Adipocyte (in vitro differentiated cells): Measurements from ENCODE around the gene CHST2.

Experiments
- DNase-seq: peaks from one replicate; pipeline ENCODE4 v3.0.0-alpha.2; 2015; ENCODE audit warnings: low read depth
- H3K27me3 ChIP-seq: replicated peaks from 2 replicates; pipeline ENCODE4 v1.7.0; 2013; ENCODE audit warnings: mild to moderate bottlenecking, low read length, moderate library complexity; ENCODE audit not compliant: control insufficient read depth, insufficient read depth
- H3K36me3 ChIP-seq: 2 replicates; pipeline ENCODE4 v1.7.0; 2013; ENCODE audit warnings: low read length, mild to moderate bottlenecking, moderate library complexity; ENCODE audit not compliant: control insufficient read depth, insufficient read depth, severe bottlenecking
- H3K4me1 ChIP-seq: 2 replicates; pipeline ENCODE4 v1.7.0; 2013; ENCODE audit warnings: mild to moderate bottlenecking, low read length, moderate library complexity; ENCODE audit not compliant: control insufficient read depth, insufficient read depth
- H3K4me3 ChIP-seq: 2 replicates; pipeline ENCODE4 v1.7.0; 2013; ENCODE audit warnings: mild to moderate bottlenecking, low read length, moderate library complexity
- H3K9ac ChIP-seq: 2 replicates; pipeline ENCODE4 v1.7.0; 2013; ENCODE audit warnings: mild to moderate bottlenecking, low read length, moderate library complexity
- H3K9me3 ChIP-seq: 2 replicates; pipeline ENCODE4 v1.7.0; 2013; ENCODE audit warnings: mild to moderate bottlenecking, low read length, moderate library complexity; ENCODE audit not compliant: control insufficient read depth

Gene CHST2

GRCh38 chr3:143122608-143123352, 3.2 kb downstream of the CHST2 start:
- H3K9ac ChIP-seq: peak overlapping the region; percentile 47
- peaks cover 36% of the 10 kb centered on the region for H3K4me1 ChIP-seq
- no peak for DNase-seq

DNA sequence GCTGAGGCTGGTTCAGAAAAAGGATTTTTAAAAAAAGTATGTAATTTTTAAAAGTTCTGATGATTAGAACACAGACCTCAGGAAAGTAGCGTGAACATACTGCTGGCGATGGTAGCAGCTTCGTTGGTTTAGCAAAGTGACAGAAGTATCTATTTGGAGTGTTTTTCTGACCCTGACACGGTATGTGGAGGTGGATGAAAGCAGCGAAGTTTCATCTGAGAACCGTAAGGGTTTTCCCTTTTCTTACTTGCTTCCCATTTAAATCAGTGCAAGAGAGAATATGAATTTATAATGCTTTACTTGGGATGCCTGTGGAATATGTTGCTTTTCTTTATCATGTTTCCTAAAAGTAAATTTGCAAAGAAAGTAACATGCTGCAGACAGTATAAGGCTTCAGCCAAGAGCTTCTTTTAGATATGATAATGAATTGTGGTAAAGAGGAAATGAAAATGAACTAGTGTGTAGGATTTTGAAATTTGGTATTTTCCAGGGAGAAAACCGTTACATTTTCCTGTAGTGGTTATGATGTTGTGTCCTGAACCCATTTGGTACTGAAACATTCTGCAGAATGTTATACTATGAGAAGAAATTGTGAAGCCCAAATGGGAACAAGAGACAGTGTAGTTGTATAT, 3.9 kb downstream of the CHST2 start:
- H3K4me1 ChIP-seq: peaks cover 36% of the 10 kb centered on the region
- H3K9ac ChIP-seq: peak overlapping the region; percentile 37
- peaks cover 13% of the 10 kb centered on the region for H3K36me3 ChIP-seq
- H3K4me3 ChIP-seq: peak overlapping the region; percentile 35
- H3K9me3 ChIP-seq: no peaks in the 10 kb centered on the region
- no peaks in the 10 kb centered on the region for H3K27me3 ChIP-seq
- no peak for DNase-seq

More at GRCh38 chr3:143122608-143123352, 3.2 kb downstream of the CHST2 start:
- Histone ChIP-seq H3K4me3 (peak overlapping the region; percentile 95), H3K27me3 (no peaks in the 10 kb centered on the region), H3K9me3 (no peaks in the 10 kb centered on the region), H3K36me3 (peaks cover 13% of the 10 kb centered on the region)

DNA sequence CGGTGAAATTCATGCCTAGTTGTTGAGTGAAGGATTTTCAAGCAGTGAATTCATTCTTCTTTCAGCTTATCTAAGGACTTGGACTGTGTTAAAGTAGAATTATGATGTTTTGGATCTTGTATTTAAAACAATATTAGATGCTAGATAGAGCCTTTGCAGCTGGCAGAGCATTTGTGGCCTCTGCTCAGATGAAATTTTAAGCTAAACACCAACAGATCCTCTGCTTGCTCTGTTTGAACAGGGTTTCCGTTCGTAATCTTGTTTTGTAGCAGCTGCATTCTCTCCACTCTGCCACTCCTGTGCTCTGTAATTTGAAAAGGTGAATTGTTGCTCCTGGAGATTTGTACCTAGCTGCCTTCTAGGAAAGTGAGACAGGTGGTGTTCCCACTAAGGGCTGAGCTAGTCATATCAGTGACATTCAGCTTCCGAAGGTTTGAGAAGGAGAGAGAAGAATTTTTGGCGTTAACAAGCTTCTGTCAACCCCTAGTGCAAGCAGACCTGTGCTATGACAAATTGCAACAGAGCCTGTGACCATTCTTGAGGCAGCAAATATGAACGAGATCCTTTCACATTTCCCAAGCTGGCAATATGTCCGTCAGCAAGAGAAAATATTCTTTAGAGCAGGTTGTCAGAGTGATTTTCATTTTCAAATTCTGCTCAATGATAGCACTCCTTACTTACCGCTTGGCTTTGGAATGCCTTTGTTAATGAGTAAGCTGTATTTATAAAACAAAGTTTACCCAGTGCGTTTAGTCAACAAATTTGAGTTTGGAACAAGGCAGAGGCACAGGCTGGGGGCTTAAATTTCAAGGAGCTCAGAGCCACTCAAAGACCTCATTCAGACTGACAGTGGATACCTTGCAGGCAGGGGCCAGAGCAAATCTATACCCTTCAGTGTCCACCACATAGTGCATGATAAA, 5.3 kb downstream of the CHST2 start:
- H3K9me3 ChIP-seq: no peaks in the 10 kb centered on the region
- peaks cover 33% of the 10 kb centered on the region for H3K4me1 ChIP-seq
- H3K27me3 ChIP-seq: no peaks in the 10 kb centered on the region
- DNase-seq: no peak
- no peak overlapping the region for H3K9ac ChIP-seq
- H3K36me3 ChIP-seq: peaks cover 13% of the 10 kb centered on the region
- H3K4me3 ChIP-seq: peak overlapping the region; percentile 36

DNA sequence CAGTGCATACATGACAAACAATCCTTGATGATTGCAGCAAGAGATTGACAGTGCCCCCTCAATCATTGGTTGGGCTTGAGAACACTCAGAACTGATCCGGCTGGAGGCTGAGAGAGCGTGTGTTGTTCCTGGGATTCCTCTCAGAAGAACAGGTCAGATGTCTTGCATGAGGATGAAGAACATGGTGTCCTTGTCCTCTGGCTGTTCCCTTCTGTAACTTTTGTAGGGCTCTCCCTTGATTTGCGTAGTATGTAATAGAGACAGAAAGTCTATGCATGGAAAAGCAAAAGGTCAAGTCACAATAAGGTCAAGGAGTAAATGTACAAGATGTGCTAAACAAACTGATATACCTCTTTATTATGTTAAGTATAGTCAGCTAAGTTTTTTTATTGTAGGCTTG, 8.2 kb downstream of the CHST2 start:
- no peak for DNase-seq
- no peak overlapping the region for H3K9ac ChIP-seq
- H3K27me3 ChIP-seq: no peaks in the 10 kb centered on the region
- H3K4me3 ChIP-seq: no peak overlapping the region
- H3K9me3 ChIP-seq: no peaks in the 10 kb centered on the region
- peaks cover 17% of the 10 kb centered on the region for H3K4me1 ChIP-seq
- H3K36me3 ChIP-seq: no peaks in the 10 kb centered on the region

- no peak overlapping the region for H3K9ac ChIP-seq
- no peaks in the 10 kb centered on the region for H3K36me3 ChIP-seq
- no peaks in the 10 kb centered on the region for H3K27me3 ChIP-seq
- no peak overlapping the region for H3K4me3 ChIP-seq
- DNase-seq: no peak
- peaks cover 14% of the 10 kb centered on the region for H3K4me1 ChIP-seq
- no peaks in the 10 kb centered on the region for H3K9me3 ChIP-seq
These were observed 8.8 kb downstream of the CHST2 start for GRCh38 chr3:143128227-143128955.

DNA sequence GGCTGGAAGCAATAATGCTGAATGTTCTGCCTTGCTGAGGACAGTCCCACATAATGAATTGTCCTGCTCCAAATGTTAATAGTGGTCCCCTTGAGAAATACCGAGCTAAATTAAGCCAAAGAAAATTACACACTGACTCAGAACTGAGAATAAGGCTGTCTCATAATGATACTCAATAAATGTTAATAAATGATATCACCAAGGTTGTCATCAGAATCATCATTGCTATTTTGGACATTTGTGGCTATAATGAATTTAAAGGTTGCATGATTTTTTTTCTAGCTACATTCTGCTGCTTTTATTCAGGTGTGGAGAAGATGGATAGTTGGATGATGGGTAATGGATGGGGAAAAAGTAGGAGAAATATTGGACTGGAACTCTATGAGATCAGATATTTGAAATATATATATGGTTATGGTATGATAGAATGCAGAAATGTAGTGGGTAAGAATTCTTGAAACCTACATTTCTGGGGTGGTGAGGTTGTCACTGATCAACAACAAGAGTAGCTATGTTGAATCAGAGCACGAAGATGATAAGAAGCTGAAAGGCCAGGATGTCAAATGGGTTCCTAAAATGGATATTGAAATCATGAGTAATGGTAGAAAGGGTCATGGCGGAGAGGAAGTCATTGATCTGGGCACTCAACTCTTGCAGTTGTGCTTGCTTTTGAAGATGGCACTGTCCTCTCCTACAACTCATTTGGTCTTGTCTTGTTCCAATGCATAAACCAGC, 12.8 kb downstream of the CHST2 start:
- Histone ChIP-seq H3K4me3 (no peak overlapping the region), H3K4me1 (peaks cover 15% of the 10 kb centered on the region), H3K9ac (no peak overlapping the region), H3K27me3 (no peaks in the 10 kb centered on the region), H3K36me3 (no peaks in the 10 kb centered on the region), H3K9me3 (no peaks in the 10 kb centered on the region)
- DNase-seq: no peak

- Histone ChIP-seq H3K27me3 (no peaks in the 10 kb centered on the region), H3K4me3 (no peak overlapping the region), H3K9me3 (no peaks in the 10 kb centered on the region), H3K36me3 (no peaks in the 10 kb centered on the region), H3K4me1 (peaks cover 15% of the 10 kb centered on the region), H3K9ac (peak overlapping the region; percentile 16)
- no peak for DNase-seq
These were observed 14.9 kb downstream of the CHST2 start for GRCh38 chr3:143134471-143134870.

DNA sequence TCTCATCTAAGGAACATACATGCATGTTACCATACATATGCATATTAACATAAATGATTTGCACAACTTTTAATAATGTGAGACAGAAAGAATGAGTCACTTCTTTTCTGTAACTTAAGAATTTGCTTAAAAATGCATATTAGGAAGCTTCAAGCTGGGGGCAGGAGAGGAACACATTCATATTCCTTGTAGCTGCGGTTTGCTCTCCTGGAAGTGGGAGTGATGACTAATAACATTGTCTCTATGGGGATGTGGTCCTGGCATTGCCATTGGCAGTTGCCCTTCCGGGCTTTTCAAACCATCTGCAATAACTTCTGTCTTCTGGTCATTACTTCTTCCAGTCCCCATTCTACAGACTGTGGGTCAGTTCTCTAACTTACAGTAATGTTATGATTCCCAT, 15.6 kb downstream of the CHST2 start:
- DNase-seq: peak; percentile 93
- Histone ChIP-seq H3K36me3 (no peaks in the 10 kb centered on the region), H3K27me3 (no peaks in the 10 kb centered on the region), H3K4me1 (peaks cover 15% of the 10 kb centered on the region), H3K9me3 (no peaks in the 10 kb centered on the region), H3K4me3 (no peak overlapping the region), H3K9ac (peak overlapping the region; percentile 16)

- no peaks in the 10 kb centered on the region for H3K9me3 ChIP-seq
- H3K4me3 ChIP-seq: no peak overlapping the region
- DNase-seq: no peak
- H3K27me3 ChIP-seq: no peaks in the 10 kb centered on the region
- H3K4me1 ChIP-seq: peaks cover 15% of the 10 kb centered on the region
- no peaks in the 10 kb centered on the region for H3K36me3 ChIP-seq
- no peak overlapping the region for H3K9ac ChIP-seq
These were observed 18.0 kb downstream of the CHST2 start for GRCh38 chr3:143137435-143138036.

DNA sequence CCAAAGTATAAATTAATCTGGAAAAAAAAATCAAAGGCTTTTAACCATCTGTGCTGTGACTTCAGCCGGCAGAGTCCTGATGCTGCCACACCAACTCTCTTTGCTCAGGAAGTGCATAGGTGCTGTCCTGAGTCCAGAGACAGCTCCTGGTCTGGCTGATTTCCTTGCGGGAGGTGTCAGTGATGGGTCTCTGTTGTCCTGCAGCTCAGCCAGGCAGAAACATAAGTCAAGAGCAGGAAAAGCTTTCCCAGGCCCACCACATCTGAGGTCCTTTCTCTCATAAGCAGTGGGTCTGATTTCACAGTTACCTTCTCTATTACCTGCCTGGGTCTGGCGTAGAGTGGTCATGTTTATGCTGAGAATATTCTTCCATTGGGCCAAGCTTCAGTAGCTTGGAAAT, 19.4 kb downstream of the CHST2 start:
- Histone ChIP-seq H3K4me3 (no peak overlapping the region), H3K27me3 (no peaks in the 10 kb centered on the region), H3K4me1 (peaks cover 15% of the 10 kb centered on the region), H3K36me3 (no peaks in the 10 kb centered on the region), H3K9me3 (no peaks in the 10 kb centered on the region), H3K9ac (no peak overlapping the region)
- no peak for DNase-seq
